ENCODE data around the gene ATXN1.

ATXN1 gene

DNA sequence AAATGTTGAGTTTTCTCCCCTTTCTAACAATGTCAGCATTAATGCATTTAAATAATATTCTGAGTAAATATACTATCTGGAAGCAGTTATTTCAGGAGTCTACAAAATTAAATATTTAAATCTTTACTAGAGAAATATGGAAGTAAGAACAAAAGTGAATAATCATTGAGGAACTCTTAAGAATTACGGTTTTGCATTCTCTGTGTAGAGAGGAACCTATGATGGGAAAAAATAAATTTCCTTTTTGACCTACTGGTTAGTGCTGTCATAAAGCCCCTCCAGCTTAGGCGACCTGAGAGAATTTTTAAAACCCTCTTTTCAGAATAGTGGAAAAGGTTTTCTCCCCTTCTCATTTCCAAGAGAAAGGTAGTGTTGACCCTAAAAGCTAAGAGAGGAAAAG, 64.8 kb downstream of the ATXN1 start:
- DNase-seq = no peak

- no peak for DNase-seq
Observed at GRCh38 chr6:16694781-16695578, 66.3 kb downstream of the ATXN1 start.

DNA sequence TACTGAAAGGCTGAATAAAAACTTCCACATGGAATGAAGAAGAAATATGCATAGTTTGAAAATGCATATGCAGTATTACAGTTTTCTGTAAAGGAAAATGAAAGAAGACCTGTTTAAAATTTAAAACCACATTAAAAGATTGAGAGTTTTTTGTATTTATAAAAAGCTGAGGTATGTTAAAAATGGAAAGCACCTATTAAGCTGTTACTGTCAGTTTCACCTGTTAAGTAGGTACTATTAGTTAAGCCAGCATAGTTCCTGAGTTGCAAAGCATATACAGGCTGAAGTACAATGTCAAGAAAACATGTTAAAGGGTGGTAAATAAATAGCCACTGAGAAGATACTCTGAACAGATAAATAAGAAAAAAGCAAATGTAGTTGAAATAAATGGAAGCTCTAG, 69.9 kb downstream of the ATXN1 start:
- DNase-seq = no peak

GRCh38 chr6:16690608-16691142, 70.6 kb downstream of the ATXN1 start:
- DNase-seq = no peak

GRCh38 chr6:16689788-16690607, 71.3 kb downstream of the ATXN1 start:
- no peak for DNase-seq

GRCh38 chr6:16688984-16689636, 72.2 kb downstream of the ATXN1 start:
- no peak for DNase-seq

DNA sequence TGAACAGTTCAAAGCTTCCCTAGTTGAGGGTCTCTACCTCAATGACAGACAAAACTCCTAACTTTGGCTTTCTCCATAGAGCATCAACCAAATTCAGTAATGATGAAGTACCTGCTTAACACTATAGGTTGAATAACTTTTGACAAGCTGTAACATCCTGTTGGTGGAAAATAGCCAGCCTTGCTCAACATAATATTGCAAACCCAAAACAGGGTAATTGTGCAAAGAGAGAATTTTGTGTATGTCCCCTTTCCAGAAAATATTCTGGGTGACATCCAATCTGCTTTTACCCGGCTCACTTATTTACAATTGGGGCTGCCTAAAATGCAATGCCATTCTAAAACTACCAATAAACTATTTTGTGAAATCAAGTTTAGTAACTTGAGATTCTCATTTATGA, 72.8 kb downstream of the ATXN1 start:
- DNase-seq = no peak

DNA sequence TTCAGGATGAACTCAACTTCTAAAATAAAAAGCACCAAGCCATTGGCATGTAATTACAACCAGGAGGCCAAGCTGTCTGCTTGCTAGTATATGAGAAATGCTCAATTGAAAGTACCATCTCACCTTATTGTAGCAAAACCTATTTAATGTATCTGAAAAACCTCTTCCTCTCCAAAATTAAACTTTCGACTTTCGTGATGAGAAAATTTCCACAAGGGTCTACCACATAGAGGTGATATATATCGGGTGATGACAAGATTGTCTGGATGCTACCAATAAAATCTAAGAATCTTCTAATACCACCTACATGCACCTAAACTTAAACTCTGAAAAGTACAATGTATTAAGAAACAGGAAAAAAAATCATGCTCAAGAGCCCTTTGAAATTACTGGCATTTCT, 74.2 kb downstream of the ATXN1 start:
- no peak for DNase-seq

GRCh38 chr6:16684896-16685554, 76.2 kb downstream of the ATXN1 start:
- DNase-seq = peak; percentile 37

DNA sequence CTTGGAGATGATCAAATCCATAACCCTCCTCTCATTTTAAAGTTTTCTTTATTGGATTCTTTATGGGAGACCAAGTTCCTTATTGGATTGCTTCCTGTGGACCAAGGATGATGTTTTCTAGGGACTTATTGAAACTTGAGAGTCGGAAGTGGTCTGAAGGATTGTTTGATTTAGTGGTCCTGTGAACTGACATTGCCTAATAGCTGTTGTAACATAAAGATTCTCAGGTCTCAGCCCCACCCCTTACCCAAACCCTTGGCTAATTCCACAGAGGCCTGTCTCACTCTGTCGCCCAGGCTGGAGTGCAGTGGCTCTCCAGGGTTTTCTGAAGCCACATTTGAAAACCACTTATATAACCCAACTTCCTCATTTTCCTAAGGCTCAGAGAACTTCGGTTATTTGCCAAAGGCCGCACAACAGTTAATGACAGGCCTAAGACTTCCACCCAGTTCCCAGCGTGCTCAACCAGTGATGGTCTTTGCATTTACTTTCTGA, 77.0 kb downstream of the ATXN1 start:
- no peak for DNase-seq

- DNase-seq = no peak
Observed at GRCh38 chr6:16683641-16684194, 77.5 kb downstream of the ATXN1 start.

DNA sequence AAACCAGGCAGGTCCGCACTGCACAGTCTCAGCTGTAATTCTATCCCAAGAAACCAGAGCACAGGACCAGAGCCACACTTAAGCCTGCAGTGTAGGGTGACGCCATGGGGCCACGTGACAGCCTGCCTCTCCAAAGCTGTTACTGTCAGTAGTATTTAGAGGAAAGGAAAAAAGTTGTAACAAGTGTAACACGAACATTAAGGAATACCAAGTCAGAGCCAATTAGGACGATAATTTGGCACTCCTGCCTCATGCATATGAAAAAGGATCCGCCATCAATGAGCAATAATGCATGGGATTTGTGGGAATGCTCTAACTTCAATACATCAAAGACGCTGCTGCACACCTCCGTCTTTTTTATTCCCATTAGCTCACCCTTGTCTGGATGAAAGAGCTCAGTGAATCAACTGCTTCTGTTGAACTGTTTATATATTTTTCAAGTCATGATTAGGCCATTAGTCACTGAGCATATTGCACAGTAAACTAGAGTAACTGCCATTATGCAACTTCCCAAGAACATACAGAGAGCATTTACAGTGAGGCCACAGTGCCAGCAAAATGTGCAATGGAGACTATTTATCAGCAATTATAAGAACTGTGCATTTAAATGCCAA, 79.9 kb downstream of the ATXN1 start:
- no peak for DNase-seq

DNA sequence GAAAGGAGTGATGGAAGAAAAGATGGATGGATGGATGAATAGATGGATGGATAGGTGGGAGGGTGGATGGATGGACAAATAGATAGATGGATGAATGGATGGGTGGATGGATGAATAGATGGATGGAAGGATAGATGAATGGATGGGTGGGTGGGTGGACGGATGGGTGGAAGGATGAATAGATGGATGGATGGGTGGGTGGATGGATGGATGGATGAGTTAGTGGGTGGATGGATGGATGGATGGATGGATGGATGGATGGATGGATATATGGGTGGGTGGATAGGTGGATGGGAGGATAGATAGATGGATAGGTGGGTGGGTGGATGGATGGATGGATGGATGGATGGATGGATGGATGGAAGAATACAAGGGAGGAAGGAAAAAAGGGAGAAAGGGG, 82.2 kb downstream of the ATXN1 start:
- no peak for DNase-seq

DNA sequence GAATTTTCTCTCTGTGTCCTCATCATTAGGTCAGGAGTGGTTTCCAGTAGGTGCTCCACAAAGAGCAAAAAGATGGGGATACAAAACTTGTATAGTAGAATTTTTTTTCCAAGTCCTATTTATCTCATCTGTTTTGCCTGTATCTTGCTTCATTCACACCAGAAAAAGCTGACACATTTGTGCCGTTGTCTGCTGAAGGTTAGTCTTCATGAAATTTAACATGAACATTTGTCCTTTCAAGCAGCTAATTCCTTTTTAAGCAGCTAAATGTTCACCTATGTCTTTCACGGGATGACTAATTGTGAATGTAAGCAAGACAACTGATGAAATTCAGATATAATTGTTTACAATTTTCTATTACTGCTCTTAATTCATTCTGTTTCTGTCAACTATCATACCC, 83.8 kb downstream of the ATXN1 start:
- DNase-seq = no peak

DNA sequence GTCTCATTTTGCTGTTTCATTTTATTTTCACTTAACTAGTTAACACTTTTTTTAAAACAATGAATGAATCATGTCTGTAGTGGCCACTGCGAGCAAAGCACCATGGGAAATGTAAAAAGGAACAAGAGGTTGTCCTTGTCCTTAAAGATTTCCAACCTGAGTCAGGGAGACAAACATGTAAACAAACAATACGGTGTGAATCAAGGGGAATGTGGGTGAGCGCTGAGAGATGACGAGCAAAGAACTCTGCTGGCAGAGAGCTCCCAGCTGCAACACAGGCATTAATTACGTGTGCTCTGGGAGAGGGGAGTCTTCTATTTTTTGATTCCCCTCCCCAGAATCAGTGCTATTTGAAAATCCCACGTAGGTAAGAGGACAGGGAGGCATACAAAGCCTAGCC, 84.3 kb downstream of the ATXN1 start:
- no peak for DNase-seq

DNA sequence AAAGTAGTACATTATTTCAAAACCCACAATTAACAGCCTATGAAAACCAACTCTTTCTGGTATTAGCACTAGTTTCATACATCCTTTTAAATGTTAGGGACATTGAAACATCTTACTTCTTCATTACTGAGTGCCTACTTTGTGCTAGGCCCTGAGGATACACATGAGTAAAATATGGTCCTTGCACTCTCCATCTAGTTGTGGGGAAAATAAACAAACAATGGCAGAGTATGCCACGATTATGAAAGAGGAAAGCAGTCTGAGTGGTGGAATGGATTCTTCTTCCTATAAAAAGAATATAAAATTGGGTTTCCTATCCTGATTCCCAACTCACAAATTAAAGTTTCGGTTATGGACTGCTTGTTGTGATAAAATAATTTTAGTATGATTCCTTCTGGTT, 84.9 kb downstream of the ATXN1 start:
- no peak for DNase-seq

- no peak for DNase-seq
Observed at GRCh38 chr6:16674801-16675392, 86.4 kb downstream of the ATXN1 start.

- DNase-seq = no peak
Observed at GRCh38 chr6:16673011-16673797, 88.1 kb downstream of the ATXN1 start.

DNA sequence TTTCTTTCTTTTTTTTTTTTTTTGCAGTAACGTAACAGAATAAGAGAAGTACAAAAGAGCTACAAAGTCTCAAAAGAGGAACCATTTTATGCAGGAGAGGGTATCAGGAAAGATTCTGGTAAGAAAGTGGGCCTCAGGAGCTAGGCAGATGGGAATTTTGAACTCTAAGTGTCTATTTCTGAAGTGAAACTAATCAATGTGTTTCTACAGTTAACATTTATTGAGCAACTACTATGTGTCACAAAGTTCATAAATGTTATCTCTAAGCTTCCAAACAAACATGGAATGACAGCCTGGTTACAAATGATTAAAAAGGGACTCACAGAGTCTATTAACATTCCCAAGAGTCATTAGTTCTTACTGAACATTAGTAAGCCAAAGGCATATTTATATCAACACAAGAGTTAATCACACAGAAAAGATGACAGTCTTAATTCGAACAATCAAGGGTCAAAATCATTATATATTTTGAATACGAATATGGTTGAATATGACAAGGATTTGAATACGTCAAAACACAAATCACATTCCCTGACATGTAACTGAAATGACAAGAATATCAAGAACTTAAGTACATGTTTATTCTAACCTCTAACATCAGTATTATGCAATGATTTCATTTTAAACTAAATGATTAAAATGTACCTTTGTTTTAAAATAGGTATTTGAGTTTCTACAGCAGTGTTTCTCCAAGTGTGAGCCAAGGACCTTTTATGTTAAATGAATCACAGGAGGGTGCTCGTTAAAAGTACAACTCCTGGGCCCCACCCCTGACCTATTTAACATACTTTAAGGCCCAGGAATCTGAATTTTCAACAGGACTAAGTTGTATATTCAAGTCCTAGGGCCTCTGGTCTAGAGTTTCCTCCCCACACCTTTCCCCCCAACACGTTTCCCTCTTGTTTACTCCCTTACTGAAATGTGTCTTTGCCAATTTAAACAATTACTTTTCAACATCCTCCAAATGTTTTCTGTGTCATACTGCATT, 89.7 kb downstream of the ATXN1 start:
- no peak for DNase-seq
